IPS-NIHi7 (cell line): ENCODE measurements around the gene ZBTB33.

ENCODE experiments used
- DNase-seq: peaks from one replicate; pipeline ENCODE4 v3.0.0; 2012; ENCODE audit warnings: mixed read lengths; ENCODE audit errors: extremely low spot score

ZBTB33 gene

GRCh38 chrX:120264341-120264740, 13.7 kb downstream of the ZBTB33 start:
- DNase-seq, result no peak

GRCh38 chrX:120269373-120270035, 18.9 kb downstream of the ZBTB33 start:
- no peak for DNase-seq

DNA sequence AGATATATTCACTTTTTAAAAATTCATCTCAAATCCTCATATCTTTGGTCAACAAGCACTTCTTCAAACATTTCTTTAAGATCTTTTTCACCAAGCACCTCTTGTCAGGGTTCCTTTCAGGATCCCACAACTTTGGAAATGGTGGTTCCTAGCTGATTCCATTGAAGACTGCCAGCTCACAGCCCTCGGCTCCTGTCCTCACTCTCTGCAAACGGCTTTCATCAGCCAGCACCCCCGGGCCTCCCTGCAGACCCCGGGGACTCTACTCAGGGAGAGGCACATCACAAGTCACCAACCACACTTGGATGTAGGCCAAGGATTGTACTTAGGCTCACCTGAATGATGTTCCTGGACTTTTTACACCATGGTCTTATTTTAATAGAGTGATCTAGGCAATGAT, 20.0 kb downstream of the ZBTB33 start:
- no peak for DNase-seq

GRCh38 chrX:120271218-120271617, 20.6 kb downstream of the ZBTB33 start:
- no peak for DNase-seq

- DNase-seq, result no peak
Observed at GRCh38 chrX:120274145-120274544, 23.5 kb downstream of the ZBTB33 start.

DNA sequence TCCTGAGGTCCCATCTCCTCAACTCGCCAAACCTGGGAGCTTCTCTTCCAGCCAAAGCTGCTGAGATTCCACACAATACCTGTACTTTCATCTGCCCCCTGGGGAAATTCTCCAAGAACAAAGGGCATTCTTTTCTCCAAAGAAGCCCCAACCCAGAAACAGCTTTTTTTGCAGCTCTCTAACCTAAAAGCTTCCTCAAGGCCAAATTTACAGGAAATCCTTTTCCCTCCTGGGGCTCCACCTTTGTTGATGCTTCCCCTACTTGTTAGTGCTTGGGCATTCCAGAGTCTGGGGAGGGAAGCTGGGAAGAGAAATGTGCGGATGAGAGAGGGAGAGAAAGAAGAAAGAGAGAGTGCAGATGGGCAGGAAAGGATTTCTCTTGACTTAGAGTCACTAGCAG, 24.3 kb downstream of the ZBTB33 start:
- peak; percentile 41 for DNase-seq

- no peak for DNase-seq
Observed at GRCh38 chrX:120281021-120281624, 30.5 kb downstream of the ZBTB33 start.

DNA sequence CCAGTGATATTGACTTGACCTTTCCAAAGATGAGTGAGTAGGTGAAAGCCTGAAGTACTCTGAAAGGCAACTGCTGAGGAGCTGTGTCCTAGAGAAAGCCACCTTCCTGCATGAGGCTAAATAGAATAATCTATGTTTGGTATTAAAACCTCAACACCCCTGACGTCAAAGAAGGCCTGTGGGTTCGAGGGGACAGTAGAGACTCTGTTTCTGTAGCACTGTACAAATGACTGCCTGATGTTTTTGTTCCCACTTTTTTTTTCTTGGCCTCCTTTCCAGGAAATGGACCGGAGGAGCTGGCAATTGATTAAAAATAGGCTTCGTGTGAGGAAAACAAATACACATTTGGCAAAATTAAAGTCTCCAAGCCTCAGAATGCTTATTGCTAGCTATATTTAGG, 31.1 kb downstream of the ZBTB33 start:
- no peak for DNase-seq

DNA sequence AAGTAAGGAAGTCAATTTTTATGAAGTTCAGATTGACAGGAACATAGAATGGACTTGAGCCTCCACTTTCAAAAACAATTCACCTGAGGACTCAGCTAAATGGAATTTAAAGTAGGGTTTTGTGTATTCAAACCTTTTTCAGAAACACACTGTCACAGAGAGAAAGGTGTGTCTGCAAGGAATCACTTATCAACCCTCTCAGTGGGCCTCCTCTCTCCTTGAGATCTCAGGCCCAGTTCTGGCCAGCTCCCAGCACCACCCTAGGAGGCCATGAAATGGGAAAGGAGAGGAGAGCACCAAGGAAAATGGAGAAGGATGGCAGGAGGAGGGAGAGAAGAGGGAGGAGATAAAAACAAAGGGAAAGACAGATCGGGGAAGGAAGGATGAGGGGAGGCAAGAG, 32.1 kb downstream of the ZBTB33 start:
- DNase-seq, result no peak

GRCh38 chrX:120286733-120287512, 36.3 kb downstream of the ZBTB33 start:
- no peak for DNase-seq

DNA sequence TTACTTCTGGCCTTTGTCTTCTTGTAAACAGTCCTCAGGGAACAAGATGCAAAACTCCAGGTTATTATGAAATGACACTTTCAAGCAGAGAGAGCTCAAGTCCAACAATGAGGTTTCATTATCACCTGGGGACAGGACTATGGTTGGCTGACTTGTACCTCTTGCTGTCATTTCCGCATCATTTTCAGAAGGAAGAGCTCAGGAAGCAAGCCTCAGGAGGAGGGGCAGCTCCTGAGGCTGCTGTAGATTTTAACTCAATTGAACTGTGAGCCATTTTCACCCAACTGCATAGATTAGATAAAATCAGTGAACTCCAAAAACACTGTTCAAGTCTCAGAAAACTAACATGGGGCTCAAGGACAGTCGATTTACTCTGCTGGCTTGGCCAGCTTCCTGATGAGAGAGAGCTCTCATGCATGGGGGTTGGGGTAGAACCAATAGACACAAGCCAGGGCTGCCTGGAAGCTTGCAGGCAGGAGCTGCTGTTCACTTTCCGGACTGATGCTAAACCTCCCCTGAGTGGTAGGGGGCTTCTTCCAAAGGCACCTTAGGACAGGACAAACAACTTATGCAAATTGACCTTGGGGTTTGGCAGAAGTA, 37.0 kb downstream of the ZBTB33 start:
- DNase-seq, result no peak

GRCh38 chrX:120290107-120290506, 39.5 kb downstream of the ZBTB33 start:
- DNase-seq, result no peak

- no peak for DNase-seq
Observed at GRCh38 chrX:120291211-120291610, 40.6 kb downstream of the ZBTB33 start.

DNA sequence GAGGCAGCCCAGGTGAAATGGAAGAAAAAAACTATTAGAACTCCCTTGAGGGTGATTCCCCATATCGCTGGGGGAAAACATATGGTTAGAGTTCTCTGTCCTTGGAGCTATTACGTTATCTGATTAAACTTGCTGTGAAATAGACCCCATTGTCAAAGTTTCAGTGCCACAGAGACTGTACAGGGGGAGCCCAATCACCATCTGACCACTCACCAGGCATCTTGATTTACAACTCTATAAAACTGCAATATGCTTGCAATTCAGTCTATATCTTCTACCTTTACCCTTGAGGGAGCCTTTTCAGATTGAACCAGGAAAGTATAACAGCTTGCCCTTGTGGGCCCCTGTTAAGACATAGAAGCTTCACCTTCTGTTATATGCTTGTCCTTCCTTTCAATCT, 42.4 kb downstream of the ZBTB33 start:
- no peak for DNase-seq

DNA sequence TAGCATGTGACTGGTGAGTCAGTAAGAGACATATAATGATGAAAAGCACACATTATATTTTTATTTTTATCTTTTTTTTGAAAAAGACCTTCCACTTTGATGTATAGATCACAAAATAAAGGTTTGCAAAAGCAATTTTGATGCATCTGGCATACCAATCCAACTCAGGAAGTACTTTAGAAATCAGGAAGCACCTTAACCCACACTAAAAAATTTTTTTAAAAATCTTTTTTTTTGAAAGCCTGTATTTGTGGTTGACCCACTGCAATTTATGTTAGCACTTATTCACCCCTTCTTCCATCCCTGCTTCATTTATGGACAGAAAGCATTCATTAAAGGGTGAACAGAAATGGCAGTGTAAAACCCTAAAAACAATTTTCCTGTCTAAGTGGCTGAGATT, 44.0 kb downstream of the ZBTB33 start:
- no peak for DNase-seq

DNA sequence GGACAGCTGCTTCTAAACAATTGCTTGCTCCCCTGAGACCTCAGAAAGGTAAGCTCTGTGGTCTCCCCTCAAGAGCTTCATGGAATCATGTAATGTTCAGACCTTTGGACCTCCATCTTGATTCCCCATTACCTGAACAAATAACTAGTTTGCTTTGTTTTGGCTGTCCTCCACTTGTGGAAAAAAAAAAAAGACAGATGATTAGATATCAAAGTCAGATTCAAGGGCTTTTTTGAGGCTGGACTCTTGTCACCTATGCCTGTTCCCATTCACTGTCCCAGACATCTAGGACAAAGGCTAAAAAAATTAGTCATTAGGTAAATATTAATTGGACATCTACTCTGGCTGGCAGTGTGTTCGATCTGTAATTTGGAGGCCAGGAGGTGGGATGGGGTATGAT, 47.3 kb downstream of the ZBTB33 start:
- DNase-seq, result no peak

DNA sequence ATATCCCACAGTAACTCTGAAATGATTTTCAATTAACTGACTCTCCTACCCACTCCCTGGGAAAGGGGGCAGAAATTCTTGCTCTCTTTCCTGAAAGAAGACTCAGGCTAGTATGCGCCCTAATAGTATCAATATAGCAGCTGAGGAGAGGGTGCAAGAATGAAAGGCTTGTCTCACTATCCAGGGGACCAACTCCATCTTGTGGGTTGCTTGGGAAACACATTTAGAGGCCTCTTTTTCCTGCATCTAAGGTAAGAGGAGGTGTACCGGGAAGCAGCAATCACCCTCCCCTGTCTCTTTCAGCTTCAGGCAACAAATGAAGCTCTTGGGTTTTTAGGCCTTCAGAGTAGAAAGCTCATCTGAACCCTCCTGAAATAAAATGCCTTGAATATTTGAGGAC, 49.3 kb downstream of the ZBTB33 start:
- peak; percentile 35 for DNase-seq

DNA sequence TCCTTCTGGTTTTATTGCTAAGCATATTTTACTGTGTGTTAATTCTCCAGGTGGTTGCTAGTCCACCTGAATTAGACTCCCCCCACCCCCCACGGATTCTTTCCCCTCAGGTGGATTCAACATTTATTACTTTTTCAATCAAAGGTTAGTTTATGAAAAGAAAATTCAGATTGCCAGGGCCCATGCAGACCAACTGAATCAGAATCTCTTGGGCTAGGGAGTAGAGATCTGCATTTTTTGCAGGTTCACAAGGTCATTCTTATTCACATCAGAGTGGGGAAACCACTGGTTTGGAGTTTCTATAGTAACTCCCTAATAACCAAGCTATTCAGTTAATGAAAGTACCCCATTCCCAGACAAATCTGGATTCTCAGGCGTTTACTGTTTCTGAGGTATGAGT, 50.9 kb downstream of the ZBTB33 start:
- DNase-seq, result no peak

GRCh38 chrX:120301960-120302359, 51.3 kb downstream of the ZBTB33 start:
- DNase-seq, result no peak

GRCh38 chrX:120302434-120302833, 51.8 kb downstream of the ZBTB33 start:
- no peak for DNase-seq

DNA sequence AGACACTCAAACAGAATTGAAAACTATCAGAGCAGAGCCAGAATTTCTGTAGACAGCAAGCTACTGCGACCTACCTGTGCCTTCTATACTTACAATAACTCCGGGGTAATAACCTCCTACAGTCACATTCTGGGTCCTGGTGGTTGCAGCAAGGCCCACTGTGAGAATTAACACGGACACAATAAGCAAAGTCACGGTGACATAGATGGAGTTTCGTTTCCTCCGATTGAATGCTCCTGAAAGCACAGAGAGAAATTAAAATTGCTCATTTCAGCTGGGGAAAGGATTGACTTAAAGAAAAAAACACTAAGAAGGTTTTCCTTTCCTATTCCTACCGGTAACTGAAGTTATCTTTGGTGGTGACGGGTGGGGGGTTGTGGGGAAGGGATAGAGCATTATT, 53.6 kb downstream of the ZBTB33 start:
- no peak for DNase-seq

DNA sequence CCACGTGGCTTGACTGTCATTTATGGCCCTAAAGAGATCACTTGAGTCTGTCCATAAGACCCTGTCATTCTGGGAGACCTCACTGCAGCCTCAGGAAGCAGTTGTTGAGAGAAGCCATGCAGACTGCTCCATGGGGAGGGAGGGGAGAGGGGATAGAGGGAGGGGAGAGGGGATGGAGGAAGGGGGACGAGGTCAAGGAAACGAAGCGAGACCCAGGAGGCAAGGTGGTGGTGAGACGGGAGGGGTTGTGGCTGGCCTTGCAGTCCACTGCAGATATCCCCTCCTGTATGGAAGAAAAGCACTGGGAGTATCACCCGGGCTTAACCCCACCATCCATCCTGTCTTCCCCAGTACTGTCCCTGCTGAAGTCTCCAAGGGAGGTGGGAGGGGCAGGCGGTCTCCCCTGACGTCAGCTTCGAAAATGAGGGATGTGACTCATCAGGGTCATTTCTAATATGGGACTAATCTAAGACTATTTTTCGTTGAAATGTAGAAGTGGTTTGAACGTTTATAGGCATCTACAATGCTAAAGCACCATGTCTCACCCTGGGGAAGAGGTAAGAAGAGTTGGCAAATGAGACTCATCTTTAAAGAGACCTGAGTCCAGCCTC, 55.0 kb downstream of the ZBTB33 start:
- DNase-seq, result no peak
